Neural cell (in vitro differentiated cells): ENCODE measurements around the gene HLA-DOA. TPM values are rescaled to one million over a fixed set of nuclear protein-coding genes. Genes with fewer than 3 reads are reported as not detected.

Experiments used
- H2AFZ ChIP-seq: fragments of 200-600, 300-800 bp; sonication (generic), shearing (Covaris generic); 2 replicates; pipeline ENCODE4 v1.6.0; 2014; ENCODE audit warnings: low read depth, mild to moderate bottlenecking, antibody characterized with exemption, low read length, moderate library complexity
- H3F3A ChIP-seq: fragments of 200-600 bp; shearing (Covaris generic); 2 replicates; pipeline ENCODE4 v1.6.1; 2016; ENCODE audit warnings: mild to moderate bottlenecking, moderate library complexity, mixed read lengths, antibody characterized with exemption, low read length; ENCODE audit not compliant: insufficient read depth, poor library complexity, severe bottlenecking
- H3K27ac ChIP-seq: fragments of 200-600, 300-800 bp; sonication (generic), shearing (Covaris generic); 2 replicates; pipeline ENCODE4 v1.5.1; 2014; ENCODE audit warnings: mild to moderate bottlenecking, low read length, moderate library complexity
- H3K27me3 ChIP-seq: fragments of 300-800, 200-600 bp; sonication (generic), shearing (Covaris generic); 2 replicates; pipeline ENCODE4 v1.6.0; 2014; ENCODE audit warnings: mild to moderate bottlenecking, low read depth, low read length, moderate library complexity; ENCODE audit not compliant: insufficient read depth
- H3K36me3 ChIP-seq: fragments of 300-800, 200-600 bp; sonication (generic), shearing (Covaris generic); 2 replicates; pipeline ENCODE4 v1.5.1; 2014; ENCODE audit warnings: mild to moderate bottlenecking, antibody characterized with exemption, low read length, moderate library complexity; ENCODE audit not compliant: insufficient read depth
- H3K4me2 ChIP-seq: fragments of 300-800, 200-600 bp; sonication (generic), shearing (Covaris generic); 2 replicates; pipeline ENCODE4 v1.6.0; 2014; ENCODE audit warnings: mild to moderate bottlenecking, low read length
- H3K4me3 ChIP-seq: fragments of 300-800, 200-600 bp; sonication (generic), shearing (Covaris generic); 2 replicates; pipeline ENCODE4 v1.5.1; 2014; ENCODE audit warnings: mild to moderate bottlenecking, low read length, moderate library complexity
- H3K79me2 ChIP-seq: fragments of 200-600 bp; shearing (Covaris generic); replicated peaks from 2 replicates; pipeline ENCODE4 v1.6.0; 2014; ENCODE audit warnings: mild to moderate bottlenecking, low read length, moderate library complexity; ENCODE audit not compliant: insufficient read depth
- H3K9ac ChIP-seq: fragments of 300-800, 200-600 bp; sonication (generic), shearing (Covaris generic); 2 replicates; pipeline ENCODE4 v1.6.1; 2016; ENCODE audit warnings: mild to moderate bottlenecking, low read length, mixed read lengths
- H3K9me2 ChIP-seq: fragments of 200-600 bp; shearing (Covaris generic); 2 replicates; pipeline ENCODE4 v1.6.1; 2016; ENCODE audit warnings: mild to moderate bottlenecking, low read length, mixed read lengths; ENCODE audit not compliant: insufficient read depth
- H3K9me3 ChIP-seq: fragments of 200-600, 300-800 bp; sonication (generic), shearing (Covaris generic); 2 replicates; pipeline ENCODE4 v1.6.1; 2016; ENCODE audit warnings: mild to moderate bottlenecking, mixed run types, low read length, moderate library complexity, mixed read lengths
- H4K20me1 ChIP-seq: fragments of 200-600 bp; shearing (Covaris generic); 2 replicates; pipeline ENCODE4 v1.6.1; 2016; ENCODE audit warnings: mild to moderate bottlenecking, mixed run types; ENCODE audit not compliant: insufficient read depth
- CTCF ChIP-seq: fragments of 450-650 bp; IDR thresholded peaks from 2 replicates; pipeline ENCODE4 v1.5.1; 2014; ENCODE audit warnings: antibody characterized with exemption, mild to moderate bottlenecking, moderate library complexity; ENCODE audit not compliant: poor library complexity, severe bottlenecking
- EP300 ChIP-seq: fragments of 450-650 bp; conservative IDR thresholded peaks from 2 replicates; pipeline ENCODE4 v1.6.1; 2014; ENCODE audit warnings: antibody characterized with exemption, mild to moderate bottlenecking, moderate library complexity; ENCODE audit not compliant: poor library complexity, severe bottlenecking
- EZH2 ChIP-seq: fragments of 200-600, 300-800 bp; shearing (Covaris generic), sonication (generic); IDR thresholded peaks from 2 replicates; pipeline ENCODE4 v1.6.1; 2014; ENCODE audit warnings: antibody characterized with exemption, low read length, borderline replicate concordance, mild to moderate bottlenecking; ENCODE audit not compliant: insufficient read depth, poor library complexity, severe bottlenecking
- POLR2AphosphoS5 ChIP-seq: IDR thresholded peaks from 2 replicates; pipeline ENCODE4 v1.6.1; 2012
- RAD21 ChIP-seq: fragments of 450-650 bp; conservative IDR thresholded peaks from 2 replicates; pipeline ENCODE4 v1.6.1; 2014; ENCODE audit warnings: antibody characterized with exemption, mild to moderate bottlenecking, moderate library complexity
- REST ChIP-seq: IDR thresholded peaks from 2 replicates; pipeline ENCODE4 v1.6.1; 2012; ENCODE audit warnings: borderline replicate concordance
- SMC3 ChIP-seq: fragments of 450-650 bp; conservative IDR thresholded peaks from 2 replicates; pipeline ENCODE4 v1.6.1; 2014; ENCODE audit warnings: antibody characterized with exemption, mild to moderate bottlenecking, moderate library complexity; ENCODE audit not compliant: poor library complexity
- TAF1 ChIP-seq: IDR thresholded peaks from 2 replicates; pipeline ENCODE4 v1.6.1; 2012; ENCODE audit warnings: low read depth
- polyA plus RNA-seq: library from polyadenylated mRNA; depleted of rRNA; stranded (reverse); fragments of >200 nt; gene quantifications from 2 replicates; pipeline ENCODE4 v1.2.3, GENCODE V29; 2014

Gene HLA-DOA
- polyA plus RNA-seq, 1 donor from 2014 or later: 0.07 TPM

DNA sequence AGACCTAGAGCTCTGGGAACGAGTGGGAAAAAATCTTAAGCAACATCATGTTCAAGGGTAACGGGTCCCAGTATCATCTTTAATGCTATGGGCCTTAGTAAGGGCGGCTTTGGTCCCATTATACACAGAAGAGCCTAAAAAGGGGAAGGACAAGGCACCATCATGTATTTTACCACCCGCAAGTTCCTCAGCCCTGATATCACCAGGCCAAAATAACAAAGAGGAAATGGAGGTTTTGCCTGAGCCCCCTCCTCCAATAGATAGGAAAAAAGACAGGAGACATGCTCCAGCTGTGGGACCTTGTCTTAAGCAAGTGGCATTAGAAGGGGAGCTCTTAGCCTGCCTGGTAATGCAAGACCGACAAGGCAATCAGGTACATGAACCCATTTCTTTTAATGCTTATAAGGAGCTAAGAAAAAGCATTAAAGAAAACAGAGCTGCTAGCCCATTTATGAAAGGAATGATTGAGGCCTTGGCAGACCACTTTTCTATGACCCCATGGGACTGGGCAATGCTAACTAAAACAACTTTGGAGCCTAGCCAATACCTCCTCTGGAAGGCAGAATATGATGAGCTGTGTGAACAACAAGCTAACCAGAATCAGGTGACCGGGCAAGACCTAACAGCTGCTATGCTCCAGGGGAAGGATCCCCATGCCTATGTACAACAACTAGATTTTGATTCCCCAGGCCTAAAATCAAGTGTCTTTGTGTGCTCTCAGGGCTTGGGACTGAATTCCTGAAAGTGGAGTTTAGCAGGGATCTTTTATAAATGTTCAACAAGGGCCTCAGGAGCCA lies 40.8 kb upstream of the HLA-DOA start:
- no peak overlapping the region for H2AFZ ChIP-seq

GRCh38 chr6:33049323-33050013 lies 40.1 kb upstream of the HLA-DOA start:
- Histone ChIP-seq H4K20me1 (no peaks in the 10 kb centered on the region), H2AFZ (no peak overlapping the region), H3F3A (no peaks in the 10 kb centered on the region), H3K4me2 (no peak overlapping the region), H3K79me2 (no peaks in the 10 kb centered on the region), H3K4me3 (no peak overlapping the region), H3K27ac (no peak overlapping the region), H3K9ac (no peak overlapping the region), H3K36me3 (no peaks in the 10 kb centered on the region), H3K9me3 (no peaks in the 10 kb centered on the region), H3K27me3 (no peaks in the 10 kb centered on the region), H3K9me2 (no peaks in the 10 kb centered on the region)
- TF ChIP-seq RAD21 (no peak), REST (no peak), SMC3 (no peak), POLR2AphosphoS5 (no peak), TAF1 (no peak), EZH2 (no peak)

More for the DNA sequence above, 40.8 kb upstream of the HLA-DOA start:
- TF ChIP-seq CTCF: no peak
- Histone ChIP-seq H3K4me2 (no peak overlapping the region), H3K27me3 (no peaks in the 10 kb centered on the region), H3K4me3 (no peak overlapping the region), H3K9me2 (no peaks in the 10 kb centered on the region), H3K27ac (no peak overlapping the region), H3K9me3 (no peaks in the 10 kb centered on the region), H3F3A (no peaks in the 10 kb centered on the region), H3K9ac (no peak overlapping the region), H3K79me2 (no peaks in the 10 kb centered on the region), H4K20me1 (no peaks in the 10 kb centered on the region), H3K36me3 (no peaks in the 10 kb centered on the region)

DNA sequence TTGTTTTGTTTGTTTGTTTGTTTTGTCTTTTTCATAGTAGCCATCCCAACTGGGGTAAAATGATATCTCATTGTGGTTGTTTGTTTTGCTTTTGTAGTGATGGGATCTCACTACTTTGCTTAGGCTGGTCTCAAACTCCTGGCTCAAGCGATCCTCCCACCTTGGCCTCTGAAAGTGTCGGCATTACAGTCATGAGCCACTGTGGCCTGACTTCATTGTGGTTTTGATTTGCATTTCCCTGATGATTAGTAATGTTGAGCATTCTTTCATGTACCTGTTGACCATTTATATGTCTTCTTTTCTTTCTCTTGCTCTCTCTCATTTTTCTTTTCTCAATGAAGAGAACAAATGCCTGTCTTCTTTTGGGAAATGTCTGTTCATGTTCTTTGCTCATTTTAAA lies 30.8 kb upstream of the HLA-DOA start:
- no peaks in the 10 kb centered on the region for H3K36me3 ChIP-seq
- no peak overlapping the region for H2AFZ ChIP-seq
- H3K4me2 ChIP-seq: no peak overlapping the region
- H3K9me3 ChIP-seq: no peaks in the 10 kb centered on the region
- no peak overlapping the region for H3K27ac ChIP-seq
- H3K9me2 ChIP-seq: no peaks in the 10 kb centered on the region
- peaks cover 8% of the 10 kb centered on the region for H3K27me3 ChIP-seq
- no peaks in the 10 kb centered on the region for H3F3A ChIP-seq
- no peak overlapping the region for H3K4me3 ChIP-seq
- H4K20me1 ChIP-seq: no peaks in the 10 kb centered on the region
- H3K9ac ChIP-seq: no peak overlapping the region
- no peaks in the 10 kb centered on the region for H3K79me2 ChIP-seq
- no peak for TF ChIP-seq RAD21
- TF ChIP-seq POLR2AphosphoS5: no peak
- TF ChIP-seq CTCF: no peak
- TF ChIP-seq SMC3: no peak
- no peak for TF ChIP-seq EP300
- TF ChIP-seq TAF1: no peak
- no peak for TF ChIP-seq EZH2
- TF ChIP-seq REST: no peak
